Bronchial epithelial cell (primary cell): ENCODE results near the gene SLC25A25. TPM values are rescaled to one million over a fixed set of nuclear protein-coding genes. Genes with fewer than 3 reads are reported as not detected.

Experiments
- DNase-seq: peaks from one replicate; pipeline ENCODE4 v3.0.0-alpha.2; 2010; ENCODE audit warnings: low read depth
- FAIRE-seq: peaks from 2 replicates; lab custom pipeline; 2011; peaks lifted over from hg19 to GRCh38; lab: Jason Lieb, UNC
- H3K27me3 ChIP-seq: 2 replicates; pipeline ENCODE4 v1.5.1; 2011; ENCODE audit warnings: low read length; ENCODE audit not compliant: control insufficient read depth, insufficient read depth
- H3K36me3 ChIP-seq: 2 replicates; pipeline ENCODE4 v1.5.1; 2011; ENCODE audit warnings: low read length; ENCODE audit not compliant: control insufficient read depth, insufficient read depth
- H3K4me3 ChIP-seq: 2 replicates; pipeline ENCODE4 v1.5.1; 2011; ENCODE audit warnings: mild to moderate bottlenecking, low read depth, low read length, control low read depth
- CTCF ChIP-seq: IDR thresholded peaks from 2 replicates; pipeline ENCODE4 v1.5.1; 2011; ENCODE audit warnings: mild to moderate bottlenecking, moderate library complexity, low read length, control low read depth, inconsistent platforms; ENCODE audit not compliant: insufficient read depth, severe bottlenecking
- total RNA-seq: library from RNA; depleted of rRNA; stranded (reverse); fragments of >200 nt; gene quantifications from 2 replicates; pipeline ENCODE4 v1.2.1, GENCODE V29; 2014

SLC25A25 gene
- total RNA-seq, 1 donor from 2014 or later: 12.6 TPM

- Histone ChIP-seq H3K27me3 (no peaks in the 10 kb centered on the region), H3K4me3 (no peak overlapping the region), H3K36me3 (no peaks in the 10 kb centered on the region)
- TF ChIP-seq CTCF: no peak
- DNase-seq (no peak), FAIRE-seq (no peak)
Measured at GRCh38 chr9:128145951-128146351, 77.9 kb downstream of the SLC25A25 start.

GRCh38 chr9:128146591-128147120 lies 78.6 kb downstream of the SLC25A25 start:
- FAIRE-seq (no peak), DNase-seq (no peak)
- no peaks in the 10 kb centered on the region for H3K27me3 ChIP-seq
- TF ChIP-seq CTCF: no peak
- no peaks in the 10 kb centered on the region for H3K36me3 ChIP-seq
- no peak overlapping the region for H3K4me3 ChIP-seq

GRCh38 chr9:128148509-128149000 lies 80.5 kb downstream of the SLC25A25 start:
- DNase-seq (no peak), FAIRE-seq (no peak)
- H3K36me3 ChIP-seq: no peaks in the 10 kb centered on the region
- H3K27me3 ChIP-seq: no peaks in the 10 kb centered on the region
- no peak for TF ChIP-seq CTCF
- no peak overlapping the region for H3K4me3 ChIP-seq

GRCh38 chr9:128149001-128149701 lies 81.1 kb downstream of the SLC25A25 start, which contains the start of gene LCN2:
TSS of gene LCN2 (plus strand) at chr9:128149453. CDS start at chr9:128149526, 73 bp downstream.
- DNase-seq: peak; percentile 90
- peak within 1 kb of the TSS; percentile 14 for H3K4me3 ChIP-seq
- no peak for TF ChIP-seq CTCF
- H3K27me3 ChIP-seq: no peaks in the 10 kb centered on the region
- FAIRE-seq: peak; percentile 70
- H3K36me3 ChIP-seq: no peaks in the 10 kb centered on the region

GRCh38 chr9:128149951-128150593 lies 82.0 kb downstream of the SLC25A25 start:
- no peak for FAIRE-seq
- TF ChIP-seq CTCF: no peak
- DNase-seq: no peak
- Histone ChIP-seq H3K27me3 (no peaks in the 10 kb centered on the region), H3K4me3 (peak overlapping the region; percentile 14), H3K36me3 (no peaks in the 10 kb centered on the region)
